Measurements from ENCODE around the gene TCF3. TPM values are rescaled to one million over a fixed set of nuclear protein-coding genes. Genes with fewer than 3 reads are reported as not detected.
A peak's percentile ranks its signal among the peaks of the same experiment; 100 is the strongest.

The TCF3 gene
- total RNA-seq, 1 experiment from 2014 or later = 304 TPM

GRCh38 chr19:1622541-1622940, 29.9 kb downstream of the TCF3 start:
- no peak for TF ChIP-seq CTCF (conservative IDR thresholded peaks at IDR 0.05)
- Mint-ChIP-seq H3K9me3 (no peaks in the 10 kb centered on the region), H3K4me1 (peaks cover 5 to 19% of the 10 kb centered on the region in 2 experiments), H3K4me3 (peak overlapping the region in 1 of 2 experiments; percentile 40; a peak in 2 of 5 replicates), H3K36me3 (ENCODE audit: insufficient read depth in 1 of 3, low read depth in 3 of 3) (peaks cover 25 to 60% (median 60%) of the 10 kb centered on the region in 3 experiments; a peak in 6 of 7 replicates), H3K27me3 (ENCODE audit: low read depth) (no peaks in the 10 kb centered on the region), H3K27ac (peak overlapping the region; percentile 92 to 97 (median 94))
- no peak overlapping the region for H3K9ac ChIP-seq (ENCODE audit: extremely low read depth, insufficient read length, low read length)
- H3K23ac ChIP-seq (ENCODE audit: insufficient read length, low read depth, low read length) = no peak overlapping the region
- no peak overlapping the region for H4K8ac ChIP-seq (replicated peaks; ENCODE audit: insufficient read length, low read depth, low read length)
- H2AFZ ChIP-seq (ENCODE audit: low read length) = no peak overlapping the region
- H4K5ac ChIP-seq (ENCODE audit: insufficient read length, low read depth, low read length) = no peak overlapping the region
- no peak overlapping the region for H3K27ac ChIP-seq (ENCODE audit: insufficient read length, low read depth, low read length)
- H2BK20ac ChIP-seq (ENCODE audit: low read depth, low read length, poor library complexity, severe bottlenecking) = no peak overlapping the region
- no peak overlapping the region for H3K4me2 ChIP-seq (ENCODE audit: insufficient read depth, insufficient read length, low read length)
- H3K79me1 ChIP-seq (ENCODE audit: insufficient read depth, low read depth, low read length, poor library complexity, severe bottlenecking) = peaks cover 4% of the 10 kb centered on the region
- H3K9me3 ChIP-seq (ENCODE audit: control insufficient read depth, low read depth, low read length) = no peaks in the 10 kb centered on the region
- no peaks in the 10 kb centered on the region for H4K20me1 ChIP-seq (ENCODE audit: control insufficient read depth, insufficient read depth, insufficient read length)
- DNase-seq = no peak
- no CpG with 5 or more reads among the region's 5 CpGs for WGBS (ENCODE audit: extremely low coverage, insufficient read length, low lambda C conversion rate)
- no peak overlapping the region for H2BK120ac ChIP-seq (ENCODE audit: low read depth, low read length, poor library complexity, severe bottlenecking)
- H3K4ac ChIP-seq (ENCODE audit: low read depth, low read length) = no peak overlapping the region
- H3K23me2 ChIP-seq (ENCODE audit: insufficient read length, low read depth, low read length, poor library complexity, severe bottlenecking) = no peaks in the 10 kb centered on the region
- H4K91ac ChIP-seq (ENCODE audit: insufficient read length, low read depth, low read length) = no peak overlapping the region
- H2BK5ac ChIP-seq (ENCODE audit: insufficient read length, low read length) = no peak overlapping the region
- no peaks in the 10 kb centered on the region for H3K27me3 ChIP-seq (ENCODE audit: insufficient read depth, low read length)
- no peak overlapping the region for H3T11ph ChIP-seq (ENCODE audit: low read length)
- no peak overlapping the region for H2BK12ac ChIP-seq (ENCODE audit: insufficient read length, low read depth, low read length)
- H3K14ac ChIP-seq (ENCODE audit: insufficient read depth, low read length) = no peak overlapping the region
- no peaks in the 10 kb centered on the region for H3K79me2 ChIP-seq (ENCODE audit: insufficient read depth, low read length)
- no peak overlapping the region for H2BK15ac ChIP-seq (ENCODE audit: low read depth, low read length)
- no peak overlapping the region for H2AK5ac ChIP-seq (ENCODE audit: insufficient read length, low read length)
- no peak overlapping the region for H3K18ac ChIP-seq (ENCODE audit: insufficient read length, low read depth, low read length)
- H3K56ac ChIP-seq (ENCODE audit: insufficient read length, low read depth, low read length) = no peak overlapping the region
- no peaks in the 10 kb centered on the region for H3K4me1 ChIP-seq (ENCODE audit: insufficient read depth, low read length)

Measured in H9 (cell line).